NOMO-1 (cell line): Measurements from ENCODE around the gene FAM222B.
"Not testable (repeated sequence)": the region's sequence is repeated elsewhere in the genome, so short reads cannot be mapped to it uniquely, and the experiment has no call there.

ENCODE experiments used
- DNase-seq, 2 experiments: peaks; one replicate each; lab custom pipeline; 2025; ENCODE audit not compliant: unreplicated experiment in 2 of 2; lab: John Stamatoyannopoulos, UW

FAM222B gene

DNA sequence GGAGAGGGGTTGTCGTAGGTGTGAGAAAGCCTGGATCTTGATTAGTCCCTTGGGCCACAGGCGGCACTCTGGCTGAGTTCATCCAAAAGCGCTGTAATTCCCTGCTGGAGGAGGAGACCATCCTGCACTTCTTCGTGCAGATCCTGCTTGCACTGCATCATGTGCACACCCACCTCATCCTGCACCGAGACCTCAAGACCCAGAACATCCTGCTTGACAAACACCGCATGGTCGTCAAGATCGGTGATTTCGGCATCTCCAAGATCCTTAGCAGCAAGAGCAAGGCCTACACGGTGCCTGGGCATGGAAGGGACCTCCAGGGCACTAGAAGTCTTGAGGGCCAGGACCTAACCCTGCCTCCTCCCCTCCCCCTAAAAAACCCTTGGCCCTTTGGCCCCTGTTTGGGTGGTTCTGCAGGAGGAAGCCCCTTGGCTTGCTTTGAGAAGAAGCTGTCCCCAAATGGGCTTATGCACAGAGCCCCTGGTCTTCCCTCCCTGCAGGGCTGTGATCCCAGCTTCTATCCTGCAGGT is 107.8 kb downstream of the FAM222B start:
- DNase-seq, result no peak

- DNase-seq, result no peak
Observed at GRCh38 chr17:28733346-28733745, 109.2 kb downstream of the FAM222B start.

DNA sequence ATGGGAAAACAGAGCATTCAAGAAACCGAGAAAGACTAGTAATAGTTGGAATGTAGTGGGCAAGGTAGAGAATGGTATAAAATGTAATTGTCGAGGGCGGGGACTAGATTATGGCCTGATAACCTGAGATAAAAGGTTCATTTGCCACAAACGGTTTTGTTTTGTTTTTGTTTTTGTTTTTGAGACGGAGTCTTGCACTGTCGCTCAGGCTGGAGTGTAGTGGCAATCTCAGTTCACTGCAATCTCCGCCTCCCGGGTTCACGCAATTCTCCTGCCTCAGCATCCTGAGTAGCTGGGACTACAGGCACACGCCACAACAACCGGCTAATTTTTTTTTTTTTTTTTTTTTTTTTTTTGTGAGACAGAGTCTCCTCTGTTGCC is 112.7 kb downstream of the FAM222B start:
- DNase-seq, result no peak

DNA sequence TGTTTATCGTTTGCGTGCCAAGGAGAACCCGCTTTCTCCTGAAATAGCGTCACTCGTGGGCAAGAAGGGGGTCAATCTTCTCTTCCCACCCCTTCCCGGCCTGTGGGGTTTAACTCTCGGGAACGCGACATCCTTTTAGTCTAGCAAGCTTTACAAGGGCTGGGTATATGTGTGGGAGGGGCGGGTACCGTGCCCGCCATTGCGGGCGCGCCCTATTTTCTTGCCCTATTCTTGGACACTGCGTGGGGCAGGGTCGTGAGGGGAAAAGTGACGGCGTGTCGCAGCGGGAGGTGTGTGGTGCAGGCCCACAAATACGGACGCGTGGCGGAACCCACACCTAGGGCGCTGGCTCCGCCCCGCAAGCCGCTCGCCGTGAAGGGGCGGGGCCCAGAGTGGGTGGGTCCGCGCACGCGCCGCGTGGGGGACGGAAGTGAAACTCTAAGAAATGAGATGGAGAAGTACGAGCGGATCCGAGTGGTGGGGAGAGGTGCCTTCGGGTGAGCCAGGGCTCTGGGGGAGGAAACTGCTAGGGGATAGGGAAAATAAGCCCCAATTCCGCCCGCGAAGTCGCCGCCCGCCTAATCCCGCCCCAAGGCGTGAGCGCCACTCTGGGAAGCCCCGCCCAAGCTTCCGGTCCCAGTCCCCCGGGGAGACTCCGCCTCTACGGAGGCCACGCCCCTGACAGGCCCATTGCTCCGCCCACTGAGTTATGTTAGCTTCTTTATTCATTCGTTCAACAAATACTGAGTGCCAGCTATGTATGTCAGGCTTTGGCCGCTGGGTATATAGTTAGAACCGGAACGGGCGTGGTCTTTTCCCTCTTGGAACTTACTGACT is 114.0 kb downstream of the FAM222B start, which contains the start of gene NEK8:
NEK8 (plus strand) TSS at position 425 of the 837 bp plus-strand sequence; CDS start at position 451, 26 bp downstream.
- DNase-seq, result peak; percentile 97 to 100

DNA sequence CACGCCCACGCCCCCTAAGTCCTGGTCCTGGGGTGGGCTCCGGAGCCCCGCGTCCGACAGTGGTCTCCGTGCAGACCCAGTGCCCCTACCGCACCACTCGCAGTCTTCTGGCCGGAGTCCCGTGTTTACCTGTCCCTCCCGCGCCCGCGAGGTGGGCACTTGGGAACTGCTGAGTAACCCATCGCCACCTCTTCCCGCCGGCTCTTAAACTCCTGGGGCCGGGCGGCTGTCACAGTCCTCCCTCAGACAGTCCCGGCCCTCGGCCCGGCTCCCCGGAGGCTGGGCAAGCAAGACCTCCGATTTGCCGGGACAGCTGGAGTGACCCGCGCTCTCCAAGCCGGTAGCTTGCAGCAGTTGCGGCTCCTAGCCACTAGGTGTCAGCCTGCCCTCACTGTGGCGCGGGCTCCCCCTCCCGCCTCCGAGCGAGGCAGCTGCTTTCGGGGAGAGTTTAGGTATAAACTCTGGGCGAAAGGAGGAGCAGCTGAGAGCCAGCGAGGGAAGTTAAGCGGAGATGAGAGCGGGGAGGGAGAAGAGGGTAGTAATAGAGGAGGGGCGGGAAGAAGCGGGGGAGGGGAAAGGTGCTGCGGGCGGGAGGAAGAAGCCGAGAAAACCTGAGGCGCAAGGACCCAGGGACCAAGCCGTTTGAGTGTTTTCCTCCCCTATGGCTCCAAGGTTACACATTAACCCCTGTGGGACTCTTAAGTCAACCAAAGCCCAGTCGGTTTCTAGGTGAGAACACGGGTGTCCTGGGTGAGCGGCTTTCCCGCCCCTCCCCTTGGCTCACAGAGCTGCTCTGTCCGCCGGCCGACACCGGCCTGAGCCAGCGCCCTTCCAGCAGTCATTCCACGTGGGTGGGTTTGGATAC is 115.7 kb downstream of the FAM222B start:
- DNase-seq, result peak; percentile 92 to 93

DNA sequence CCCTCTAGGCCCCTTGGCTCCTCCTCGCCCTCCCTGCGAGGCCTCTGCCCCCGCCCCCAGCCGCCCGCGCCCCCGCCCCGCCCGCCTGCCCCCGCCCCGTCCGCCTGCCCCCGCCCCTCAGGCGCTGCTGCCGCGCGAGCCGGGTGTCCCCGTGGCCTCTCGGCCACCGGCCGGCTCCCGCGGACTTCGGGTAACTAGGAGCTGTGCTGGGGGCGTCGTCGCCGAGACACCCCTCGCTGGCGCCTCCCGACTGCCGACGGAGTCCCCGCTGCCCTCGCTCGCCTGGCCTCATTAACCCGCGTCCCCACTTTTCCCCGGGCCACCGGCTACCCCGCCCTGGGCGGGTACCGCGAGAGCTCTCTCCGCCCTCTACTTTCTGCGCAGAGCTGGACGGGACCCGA is 116.4 kb downstream of the FAM222B start, which contains the start of gene TLCD1:
TLCD1 (minus strand) TSS at position 8 of the 401 bp plus-strand sequence. CDS start 136 bp downstream, outside the sequence.
- peak; percentile 52 to 54 for DNase-seq

GRCh38 chr17:28725660-28726225 is 116.8 kb downstream of the FAM222B start:
- DNase-seq, result peak in 1 of 2 experiments; percentile 59

- DNase-seq, result peak in 1 of 2 experiments; percentile 49
Observed at GRCh38 chr17:28725166-28725659, 117.4 kb downstream of the FAM222B start.

DNA sequence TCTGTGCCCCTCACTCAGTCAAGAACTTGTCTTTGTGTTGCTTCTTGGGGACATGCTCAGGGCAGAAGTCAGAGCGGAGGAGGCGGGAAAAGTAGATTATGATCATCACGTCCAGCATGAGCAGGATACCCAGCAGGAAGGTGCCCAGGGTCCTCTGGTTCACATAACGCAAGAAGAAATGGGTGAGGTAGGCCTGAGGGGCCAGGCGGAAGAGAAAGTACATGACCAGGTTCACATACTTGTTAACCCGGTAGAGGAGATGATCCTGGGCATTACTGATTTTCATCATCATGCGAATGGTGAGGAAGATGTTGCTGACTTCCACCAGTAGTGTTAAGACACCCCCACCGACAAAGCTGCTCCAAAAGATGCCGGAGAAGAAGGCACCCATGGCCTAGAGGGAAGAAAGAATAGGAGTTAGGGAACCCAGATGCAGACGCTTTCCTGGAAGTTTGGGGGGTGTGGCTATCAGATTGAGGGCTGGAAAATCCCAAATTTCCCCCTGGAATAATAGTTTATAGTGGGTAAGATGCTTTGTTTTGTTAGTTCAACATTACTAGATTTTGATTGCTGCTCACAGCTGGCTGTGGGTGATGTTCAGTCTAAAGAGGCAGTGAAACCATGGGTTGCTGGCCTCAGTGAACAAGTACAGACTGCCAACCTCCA is 118.0 kb downstream of the FAM222B start:
- peak in 1 of 2 experiments; percentile 27 for DNase-seq

DNA sequence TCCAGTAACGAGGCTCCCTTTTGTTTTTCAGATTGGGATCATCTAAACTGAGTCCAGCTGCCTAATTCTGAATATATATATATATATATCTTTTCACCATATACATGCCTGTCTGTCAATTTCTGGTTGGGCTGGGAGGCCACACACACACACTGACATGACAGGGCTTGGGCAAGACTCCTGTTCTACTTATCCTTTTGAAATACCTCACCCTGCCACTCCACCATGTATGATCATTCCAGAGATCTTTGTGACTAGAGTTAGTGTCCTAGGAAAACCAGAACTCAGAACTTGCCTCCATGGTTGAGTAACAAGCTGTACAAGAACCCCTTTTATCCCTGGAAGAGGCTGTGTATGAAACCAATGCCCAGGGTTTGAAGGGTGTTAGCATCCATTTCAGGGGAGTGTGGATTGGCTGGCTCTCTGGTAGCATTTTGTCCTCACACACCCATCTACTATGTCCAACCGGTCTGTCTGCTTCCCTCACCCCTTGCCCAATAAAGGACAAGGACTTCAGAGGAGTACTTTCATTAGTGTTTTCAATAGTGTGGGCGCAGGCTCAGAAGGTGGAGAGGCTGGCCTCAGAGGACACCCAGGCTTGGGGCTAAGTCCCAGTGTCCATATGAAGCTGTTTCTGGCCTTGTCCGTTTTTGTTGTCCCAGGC is 118.6 kb downstream of the FAM222B start:
- DNase-seq, result not testable (repeated sequence)

- no peak for DNase-seq
Observed at GRCh38 chr17:28723159-28723835, 119.3 kb downstream of the FAM222B start.

DNA sequence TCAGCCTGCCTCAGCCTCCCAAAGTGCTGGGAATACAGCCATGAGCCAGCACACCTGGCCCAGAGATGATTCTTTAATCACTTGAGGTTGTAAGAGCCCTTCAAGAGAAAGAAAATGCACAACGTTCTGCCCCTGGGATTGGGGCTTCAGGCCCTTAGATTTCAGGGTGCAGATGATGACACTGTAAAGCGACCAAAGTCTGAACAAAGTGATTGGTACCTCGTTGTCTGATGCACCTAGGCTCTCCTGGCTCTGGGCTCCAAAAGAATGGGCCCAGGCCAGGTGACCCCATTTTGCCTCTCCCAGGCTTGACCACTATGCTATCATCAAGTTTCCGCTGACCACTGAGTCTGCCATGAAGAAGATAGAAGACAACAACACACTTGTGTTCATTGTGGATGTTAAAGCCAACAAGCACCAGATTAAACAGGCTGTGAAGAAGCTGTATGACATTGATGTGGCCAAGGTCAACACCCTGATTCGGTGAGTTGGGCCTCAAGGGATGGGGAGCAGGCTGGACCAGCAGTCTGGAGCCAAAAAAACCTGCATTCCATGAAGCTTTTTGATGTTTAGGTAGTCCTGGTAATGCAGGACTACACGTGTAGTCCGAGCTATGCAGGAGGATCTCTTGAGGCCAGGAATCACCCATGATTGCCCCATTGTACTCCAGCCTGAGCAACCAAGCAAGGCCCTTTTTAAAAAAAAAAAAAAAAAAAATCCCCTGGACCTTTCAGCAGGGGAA is 120.0 kb downstream of the FAM222B start:
- no peak for DNase-seq

- DNase-seq, result not testable (repeated sequence)
Observed at GRCh38 chr17:28720997-28721329, 121.6 kb downstream of the FAM222B start.

GRCh38 chr17:28720247-28720996 is 122.2 kb downstream of the FAM222B start:
- DNase-seq, result peak in 1 of 2 experiments; percentile 22

GRCh38 chr17:28719021-28719433 is 123.6 kb downstream of the FAM222B start:
- DNase-seq, result peak in 1 of 2 experiments; percentile 54

DNA sequence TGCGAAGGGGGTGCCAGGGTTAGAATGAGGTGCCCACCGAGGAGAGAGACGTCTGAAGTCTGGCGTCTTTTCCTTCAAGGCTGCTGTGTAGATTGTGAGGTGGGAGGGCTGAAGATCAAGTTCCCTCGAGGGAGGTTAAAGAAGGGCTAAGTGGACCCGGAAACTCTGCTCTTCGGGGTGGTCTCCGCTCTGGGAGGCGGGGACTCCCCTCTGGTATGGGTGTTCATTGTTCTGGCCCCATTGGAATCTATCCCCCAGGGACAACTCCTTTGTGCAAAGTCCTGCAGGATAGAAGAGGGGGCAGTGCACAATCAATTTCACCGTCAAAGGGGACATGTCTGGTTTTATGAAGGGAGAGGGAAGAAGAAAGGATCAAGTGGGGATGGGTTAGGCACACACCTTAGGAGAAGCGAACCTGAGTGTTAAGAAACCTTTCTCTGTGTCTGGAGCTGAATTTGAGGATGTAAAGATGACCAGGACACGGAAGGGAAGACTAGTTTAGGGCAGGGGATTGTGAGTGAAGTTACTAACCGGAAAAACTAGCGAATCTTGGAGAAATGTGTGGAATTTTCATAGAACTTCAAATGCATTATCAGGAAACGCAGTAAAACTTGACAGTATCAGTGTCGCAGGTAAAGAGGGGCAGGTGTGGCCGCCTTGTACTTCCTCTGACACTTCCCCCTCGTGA is 124.1 kb downstream of the FAM222B start:
- no peak for DNase-seq
